ENCODE results near the gene SLC35F4. TPM values are rescaled to one million over a fixed set of nuclear protein-coding genes. Genes with fewer than 3 reads are reported as not detected.
"Not testable (repeated sequence)": the region's sequence is repeated elsewhere in the genome, so short reads cannot be mapped to it uniquely, and the experiment has no call there.

SLC35F4 gene
- total RNA-seq, 4 donors from 2014 or later: not detected

- Histone ChIP-seq H3K36me3 (no peaks in the 10 kb centered on the region), H3K4me1 (no peaks in the 10 kb centered on the region), H3K9me3 (no peaks in the 10 kb centered on the region), H3K27me3 (no peaks in the 10 kb centered on the region), H3K4me3 (no peak overlapping the region), H3K27ac (no peak overlapping the region)
- WGBS: 49% methylated on average over 6 of the region's 6 CpGs
- TF ChIP-seq EP300 (IDR thresholded peaks at IDR 0.05): no peak
- TF ChIP-seq POLR2AphosphoS5 (IDR thresholded peaks at IDR 0.05): no peak
- no peak for TF ChIP-seq POLR2A (IDR thresholded peaks at IDR 0.05)
- TF ChIP-seq CTCF (IDR thresholded peaks at IDR 0.05): no peak
- no peak for DNase-seq (ENCODE audit: low spot score in 2 of 2)
Observed at GRCh38 chr14:57755018-57755521, 110.8 kb downstream of the SLC35F4 start.

GRCh38 chr14:57754527-57754926 is 111.4 kb downstream of the SLC35F4 start:
- H3K27me3 ChIP-seq: no peaks in the 10 kb centered on the region
- H3K27ac ChIP-seq: no peak overlapping the region
- no peak overlapping the region for H3K4me3 ChIP-seq
- no peaks in the 10 kb centered on the region for H3K4me1 ChIP-seq
- no peaks in the 10 kb centered on the region for H3K36me3 ChIP-seq
- H3K9me3 ChIP-seq: no peaks in the 10 kb centered on the region
- TF ChIP-seq CTCF (IDR thresholded peaks at IDR 0.05) (no peak), POLR2AphosphoS5 (IDR thresholded peaks at IDR 0.05) (no peak), POLR2A (IDR thresholded peaks at IDR 0.05) (no peak), EP300 (IDR thresholded peaks at IDR 0.05) (no peak)
- DNase-seq (ENCODE audit: low spot score in 2 of 2): no peak
- 66% methylated on average over 5 of the region's 5 CpGs for WGBS

GRCh38 chr14:57753821-57754220 is 112.1 kb downstream of the SLC35F4 start:
- 90% methylated on average over 4 of the region's 4 CpGs for WGBS
- Histone ChIP-seq H3K36me3 (no peaks in the 10 kb centered on the region), H3K4me1 (no peaks in the 10 kb centered on the region), H3K9me3 (no peaks in the 10 kb centered on the region), H3K4me3 (no peak overlapping the region), H3K27ac (no peak overlapping the region), H3K27me3 (no peaks in the 10 kb centered on the region)
- TF ChIP-seq CTCF (IDR thresholded peaks at IDR 0.05) (no peak), EP300 (IDR thresholded peaks at IDR 0.05) (no peak), POLR2A (IDR thresholded peaks at IDR 0.05) (no peak), POLR2AphosphoS5 (IDR thresholded peaks at IDR 0.05) (no peak)
- no peak for DNase-seq (ENCODE audit: low spot score in 2 of 2)

GRCh38 chr14:57752142-57752695 is 113.7 kb downstream of the SLC35F4 start:
- 82% methylated on average over 11 of the region's 11 CpGs for WGBS
- H3K4me1 ChIP-seq; DNase-seq (ENCODE audit: low spot score in 2 of 2); H3K27me3 ChIP-seq; H3K4me3 ChIP-seq; H3K27ac ChIP-seq; H3K9me3 ChIP-seq; H3K36me3 ChIP-seq: not testable (repeated sequence)

GRCh38 chr14:57751400-57751799 is 114.5 kb downstream of the SLC35F4 start:
- H3K9me3 ChIP-seq: no peaks in the 10 kb centered on the region

More at GRCh38 chr14:57751400-57751799, 114.5 kb downstream of the SLC35F4 start:
- Histone ChIP-seq H3K4me1 (no peaks in the 10 kb centered on the region), H3K27ac (no peak overlapping the region), H3K36me3 (no peaks in the 10 kb centered on the region), H3K4me3 (no peak overlapping the region), H3K27me3 (no peaks in the 10 kb centered on the region)
- WGBS: 96% methylated on average over 3 of the region's 3 CpGs
- TF ChIP-seq POLR2A (IDR thresholded peaks at IDR 0.05) (no peak), POLR2AphosphoS5 (IDR thresholded peaks at IDR 0.05) (no peak), EP300 (IDR thresholded peaks at IDR 0.05) (no peak), CTCF (IDR thresholded peaks at IDR 0.05) (no peak)
- DNase-seq (ENCODE audit: low spot score in 2 of 2): no peak

Data from suprapubic skin (tissue), 4 donors.